Lung (tissue), 12 donors: Measurements from ENCODE around the gene ALDH1A1. TPM values are rescaled to one million over a fixed set of nuclear protein-coding genes. Genes with fewer than 3 reads are reported as not detected.

Experiments
- ATAC-seq: fragments of 200-7000 bp; cut with Tn5 transposase; one replicate; pipeline ENCODE4 v1.9.1; 2020; ENCODE audit warnings: moderate number of reproducible peaks; ENCODE audit not compliant: insufficient read depth, low FRiP score
- DNase-seq, 3 donors: peaks; one replicate each; pipeline ENCODE4 v3.0.0-alpha.2; 2013 to 2017
- H3K27ac ChIP-seq, 2 donors: one replicate each; pipeline ENCODE4 v1.5.1; 2013; ENCODE audit warnings: mild to moderate bottlenecking in 2 of 2, moderate library complexity in 2 of 2, control low read depth in 1 of 2, inconsistent platforms in 1 of 2, low read depth in 1 of 2, low read length in 1 of 2
- H3K27me3 ChIP-seq, 3 donors: one replicate each; pipeline ENCODE4 v1.5.1; 2013; ENCODE audit warnings: low read length in 2 of 3; ENCODE audit not compliant: control insufficient read depth in 3 of 3, insufficient read depth in 3 of 3
- H3K36me3 ChIP-seq, 4 donors: one replicate each; pipeline ENCODE4 v1.5.1; 2013; ENCODE audit warnings: low read length in 4 of 4, mild to moderate bottlenecking in 1 of 4, moderate library complexity in 1 of 4; ENCODE audit not compliant: control insufficient read depth in 4 of 4, insufficient read depth in 4 of 4
- H3K4me1 ChIP-seq, 5 donors: one replicate each; pipeline ENCODE4 v1.5.1; 2013; ENCODE audit warnings: low read length in 5 of 5, mild to moderate bottlenecking in 2 of 5, moderate library complexity in 1 of 5; ENCODE audit not compliant: control insufficient read depth in 5 of 5, insufficient read depth in 5 of 5
- H3K4me3 ChIP-seq: one replicate; pipeline ENCODE4 v1.5.1; 2013; ENCODE audit warnings: mild to moderate bottlenecking, control low read depth, moderate library complexity
- H3K9ac ChIP-seq, 2 donors: one replicate each; pipeline ENCODE4 v1.5.1; 2013; ENCODE audit warnings: low read length in 2 of 2, control low read depth in 1 of 2; ENCODE audit not compliant: insufficient read depth in 1 of 2
- H3K9me3 ChIP-seq, 4 donors: one replicate each; pipeline ENCODE4 v1.5.1; 2013; ENCODE audit warnings: low read length in 3 of 4, mild to moderate bottlenecking in 1 of 4, moderate library complexity in 1 of 4; ENCODE audit not compliant: control insufficient read depth in 4 of 4, insufficient read depth in 3 of 4
- CTCF ChIP-seq: IDR thresholded peaks from 2 replicates; pipeline ENCODE4 v1.5.1; 2012; ENCODE audit warnings: mild to moderate bottlenecking; ENCODE audit errors: control extremely low read depth, extremely low read depth
- WGBS, 2 donors: extraction: QIAGEN DNeasy Blood & Tissue Kit; methylation state at CpG; one replicate each; pipeline ENCODE4 v1.1.7; 2013; 5-methylcytosine and 5-hydroxymethylcytosine counted together
- polyA plus RNA-seq, 2 donors: library from polyadenylated mRNA; stranded (reverse); fragments of 200-250 nt; gene quantifications; one replicate each; pipeline ENCODE4 v1.2.1, GENCODE V29; 2013
- total RNA-seq, 2 donors: library from RNA; depleted of rRNA in 1 of 2; stranded (reverse); fragments of >200 nt in 1 of 2; gene quantifications; one replicate each; pipeline ENCODE4 v1.2.1, GENCODE V29; 2014 to 2021
- donor health status: control.
- donor health status: control.
- donor health status: Bipolar disorder and iron deficiency.
- donor health status: healthy.
- donor health status: DM: yes; HTN: yes; CAD: no.

The ALDH1A1 gene
- total and polyA plus RNA-seq, 4 donors = 31.9 to 168 (median 131) TPM

GRCh38 chr9:72882117-72882775, 70.6 kb downstream of the ALDH1A1 start:
- TF ChIP-seq CTCF = no peak
- WGBS, 2 donors = 88 to 96% methylated on average over 6 of the region's 6 CpGs
- DNase-seq (peak in 2 of 3 donors; percentile 16 to 42), ATAC-seq (no peak)
- no peak overlapping the region for H3K4me3 ChIP-seq
- H3K9ac ChIP-seq = no peak overlapping the region
- no peaks in the 10 kb centered on the region for H3K9me3 ChIP-seq
- H3K4me1 ChIP-seq = peaks cover 0 to 5% (median 2%) of the 10 kb centered on the region in 5 donors
- H3K27me3 ChIP-seq = no peaks in the 10 kb centered on the region
- H3K27ac ChIP-seq = peak overlapping the region in 1 of 2 donors; percentile 61
- H3K36me3 ChIP-seq = no peaks in the 10 kb centered on the region

- no peak for ATAC-seq
- Histone ChIP-seq H3K27me3 (no peaks in the 10 kb centered on the region), H3K4me3 (no peak overlapping the region), H3K9ac (no peak overlapping the region), H3K27ac (no peak overlapping the region), H3K4me1 (peaks cover 0 to 5% (median 2%) of the 10 kb centered on the region in 5 donors), H3K36me3 (no peaks in the 10 kb centered on the region), H3K9me3 (no peaks in the 10 kb centered on the region)
- WGBS, 2 donors = 74 to 85% methylated on average over 2 of the region's 2 CpGs
- DNase-seq = no peak
- TF ChIP-seq CTCF = no peak
These were observed 72.0 kb downstream of the ALDH1A1 start for GRCh38 chr9:72880821-72881220.

- no peak for TF ChIP-seq CTCF
- H3K27me3 ChIP-seq = no peaks in the 10 kb centered on the region
- H3K9me3 ChIP-seq = no peaks in the 10 kb centered on the region
- H3K9ac ChIP-seq = no peak overlapping the region
- no peaks in the 10 kb centered on the region for H3K36me3 ChIP-seq
- DNase-seq (no peak), ATAC-seq (no peak)
- peaks cover 0 to 28% (median 4%) of the 10 kb centered on the region in 5 donors for H3K4me1 ChIP-seq
- H3K27ac ChIP-seq = no peak overlapping the region
- H3K4me3 ChIP-seq = no peak overlapping the region
These were observed 77.6 kb downstream of the ALDH1A1 start for GRCh38 chr9:72875221-72875620.

- ATAC-seq = no peak
- WGBS, 2 donors = 94 to 98% methylated on average over 2 of the region's 2 CpGs
- H3K27me3 ChIP-seq = no peaks in the 10 kb centered on the region
- no peak overlapping the region for H3K9ac ChIP-seq
- H3K4me3 ChIP-seq = no peak overlapping the region
- no peak for DNase-seq
- TF ChIP-seq CTCF = no peak
- no peaks in the 10 kb centered on the region for H3K36me3 ChIP-seq
- no peak overlapping the region for H3K27ac ChIP-seq
- no peaks in the 10 kb centered on the region for H3K9me3 ChIP-seq
- H3K4me1 ChIP-seq = peaks cover 0 to 28% (median 4%) of the 10 kb centered on the region in 5 donors
These were observed 78.5 kb downstream of the ALDH1A1 start for GRCh38 chr9:72874344-72874743.
